Measurements from ENCODE around the gene MN1.

Gene MN1

DNA sequence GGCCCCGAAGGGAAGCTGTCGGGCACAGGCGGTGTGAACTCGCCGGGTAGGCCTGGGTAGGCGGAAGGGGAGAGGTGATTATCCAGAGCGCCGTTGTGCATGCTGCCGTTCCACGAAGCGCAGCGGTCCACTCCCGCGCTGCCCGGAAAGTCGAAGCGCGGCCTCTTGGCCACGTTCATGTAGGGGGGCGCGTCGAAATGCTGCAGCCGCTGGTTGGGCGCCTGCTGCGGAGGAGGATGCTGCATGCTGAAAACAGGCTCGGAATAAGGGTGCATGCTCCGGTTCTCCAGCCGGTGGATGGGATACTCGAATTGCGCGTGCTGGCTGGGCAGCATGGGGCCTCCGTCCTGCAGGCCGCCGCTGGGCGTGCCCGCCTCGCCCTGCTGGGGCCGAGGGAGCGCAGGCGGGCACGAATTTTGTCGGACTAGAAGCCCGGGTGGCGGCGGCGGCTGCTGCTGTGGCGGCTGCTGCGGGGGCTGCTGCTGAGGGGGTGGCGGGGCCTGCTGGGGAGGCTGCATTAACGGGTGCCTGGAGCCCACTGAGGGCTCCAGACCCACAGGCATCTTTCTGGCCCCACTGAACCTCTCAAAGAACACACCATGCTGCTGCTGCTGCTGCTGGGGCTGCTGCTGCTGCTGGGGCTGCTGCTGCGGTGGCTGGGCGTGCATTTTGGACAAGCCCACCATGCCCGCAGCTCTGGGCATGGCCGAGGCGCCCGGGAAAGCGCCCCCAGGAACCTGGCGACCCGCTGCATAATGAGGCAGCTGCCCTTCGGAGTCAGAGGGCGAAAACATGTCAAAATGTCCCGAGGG, 2.3 kb downstream of the MN1 start:
- DNase-seq = peak; percentile 42

DNA sequence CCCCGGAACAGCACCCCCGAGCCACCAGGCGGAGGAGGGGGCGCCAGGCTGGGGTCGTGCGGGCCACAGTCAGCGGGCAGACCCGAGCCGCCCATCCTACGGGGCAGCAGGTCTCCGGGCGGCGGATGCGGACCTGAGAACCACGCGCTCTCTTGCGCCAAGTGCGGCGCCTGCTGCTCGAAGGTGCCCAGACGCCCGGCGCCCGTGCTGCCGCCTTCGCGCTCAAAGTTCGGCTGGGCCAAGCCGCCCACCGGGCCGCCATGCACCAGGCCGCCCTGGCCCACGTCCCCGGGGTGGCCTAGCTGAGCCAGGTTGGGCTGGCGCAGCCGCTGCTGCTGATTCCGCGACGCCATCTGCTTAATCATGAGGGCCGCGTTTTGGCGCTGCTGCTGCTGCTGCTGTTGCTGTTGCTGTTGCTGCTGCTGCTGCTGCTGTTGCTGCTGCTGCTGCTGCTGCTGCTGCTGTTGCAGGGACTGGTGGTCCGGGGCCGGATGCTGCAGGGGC, 3.0 kb downstream of the MN1 start:
- DNase-seq = no peak

DNA sequence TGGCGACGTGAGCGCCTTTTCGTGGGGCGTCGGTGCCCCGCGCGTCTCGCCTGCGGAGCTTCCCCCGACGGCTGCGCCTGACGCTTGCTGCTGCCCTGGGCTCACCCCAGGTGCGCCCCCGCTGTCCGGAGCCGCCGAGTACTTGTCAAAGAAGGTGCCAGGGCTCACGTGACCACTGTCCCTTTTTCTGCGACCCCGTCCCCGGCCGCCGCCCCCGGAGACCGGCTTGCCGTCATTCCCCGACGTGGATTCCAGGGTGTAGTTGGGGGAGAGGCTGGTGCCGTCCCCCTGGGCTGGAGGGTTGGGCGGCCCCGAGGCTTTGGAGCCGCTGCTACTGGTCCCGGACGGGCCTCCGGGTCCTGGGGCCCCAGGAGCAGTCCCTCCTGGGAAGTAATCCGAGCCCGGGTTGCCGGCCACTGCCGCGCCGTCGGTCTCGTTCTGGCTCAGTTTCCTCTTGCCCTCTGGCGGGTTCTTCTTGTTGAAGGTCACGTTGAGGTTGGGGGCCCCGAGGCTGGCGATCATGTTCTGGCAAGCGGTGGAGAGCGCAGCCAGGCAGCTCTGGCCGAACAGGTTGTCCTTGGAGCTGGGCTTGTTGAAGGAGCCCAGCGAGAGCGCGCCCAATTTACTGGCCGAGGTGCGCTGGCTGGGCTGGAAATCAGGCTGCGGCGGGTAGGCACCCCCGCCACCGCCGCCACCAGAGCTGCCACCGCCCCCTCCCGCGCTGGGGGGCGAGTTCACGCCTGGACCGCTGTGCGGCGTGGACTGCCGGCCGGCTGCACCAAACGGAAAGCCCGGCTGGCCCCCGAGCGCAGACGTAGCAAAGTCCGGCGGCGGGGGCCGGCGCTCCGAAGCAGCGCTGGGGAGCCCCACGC, 3.8 kb downstream of the MN1 start:
- no peak for DNase-seq

DNA sequence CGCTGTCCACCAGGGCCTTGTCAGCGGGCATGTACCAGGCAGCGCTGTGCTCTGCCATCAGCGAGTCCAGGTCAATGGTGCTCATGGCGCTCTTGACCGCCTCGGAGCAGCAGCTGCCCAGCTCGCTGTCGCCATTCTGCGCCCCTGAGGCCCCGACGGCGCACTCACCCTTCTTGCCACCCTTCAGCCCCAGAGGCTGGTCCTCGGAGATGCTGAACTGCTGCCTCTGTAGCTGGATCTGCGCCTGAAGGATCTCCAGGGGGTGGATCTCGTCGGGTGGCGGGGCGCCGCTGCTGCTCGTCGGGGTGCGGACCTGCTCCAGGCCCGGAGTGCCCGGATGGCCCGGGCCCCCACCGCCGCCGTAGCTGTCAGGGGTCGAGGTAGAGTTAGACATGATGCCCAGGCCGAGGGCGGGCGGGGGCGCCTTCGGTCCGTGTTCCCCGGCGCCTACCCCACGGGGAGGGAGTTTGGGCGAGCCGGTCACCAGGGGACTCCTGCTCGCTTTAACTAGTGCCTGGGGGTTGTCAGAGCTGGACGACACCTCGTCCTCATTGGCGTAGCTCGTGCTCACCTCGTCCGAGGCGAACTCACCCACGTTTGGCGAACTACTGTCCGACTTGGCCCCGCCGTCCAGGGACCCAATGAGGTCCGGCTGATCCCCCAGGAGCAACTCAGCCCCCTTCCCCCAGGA, 4.6 kb downstream of the MN1 start:
- DNase-seq = no peak

- DNase-seq = no peak
Measured at GRCh38 chr22:27795696-27796517, 5.6 kb downstream of the MN1 start.

- DNase-seq = no peak
Measured at GRCh38 chr22:27795053-27795452, 6.5 kb downstream of the MN1 start.

GRCh38 chr22:27794226-27794625, 7.3 kb downstream of the MN1 start:
- no peak for DNase-seq

- no peak for DNase-seq
Measured at GRCh38 chr22:27793576-27793975, 8.0 kb downstream of the MN1 start.

- no peak for DNase-seq
Measured at GRCh38 chr22:27792452-27793161, 8.9 kb downstream of the MN1 start.

DNA sequence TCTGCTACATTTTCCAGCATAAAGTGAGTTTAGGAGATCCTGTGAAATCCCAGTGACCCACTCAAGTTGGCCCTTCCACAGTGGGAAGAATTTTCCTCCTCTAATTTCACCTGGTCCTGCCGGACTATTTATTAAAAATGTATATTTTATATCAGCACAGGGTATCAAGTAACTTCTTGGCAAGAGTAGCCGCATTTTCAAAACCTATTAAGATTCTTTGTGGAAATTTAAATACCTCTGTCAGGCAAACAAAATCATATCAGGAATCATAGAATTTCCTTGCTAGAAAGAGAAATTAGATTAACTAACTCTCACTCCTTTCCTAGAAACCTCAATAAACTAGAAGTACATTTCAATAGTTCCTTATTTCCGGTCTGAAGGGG, 9.7 kb downstream of the MN1 start:
- DNase-seq = no peak

DNA sequence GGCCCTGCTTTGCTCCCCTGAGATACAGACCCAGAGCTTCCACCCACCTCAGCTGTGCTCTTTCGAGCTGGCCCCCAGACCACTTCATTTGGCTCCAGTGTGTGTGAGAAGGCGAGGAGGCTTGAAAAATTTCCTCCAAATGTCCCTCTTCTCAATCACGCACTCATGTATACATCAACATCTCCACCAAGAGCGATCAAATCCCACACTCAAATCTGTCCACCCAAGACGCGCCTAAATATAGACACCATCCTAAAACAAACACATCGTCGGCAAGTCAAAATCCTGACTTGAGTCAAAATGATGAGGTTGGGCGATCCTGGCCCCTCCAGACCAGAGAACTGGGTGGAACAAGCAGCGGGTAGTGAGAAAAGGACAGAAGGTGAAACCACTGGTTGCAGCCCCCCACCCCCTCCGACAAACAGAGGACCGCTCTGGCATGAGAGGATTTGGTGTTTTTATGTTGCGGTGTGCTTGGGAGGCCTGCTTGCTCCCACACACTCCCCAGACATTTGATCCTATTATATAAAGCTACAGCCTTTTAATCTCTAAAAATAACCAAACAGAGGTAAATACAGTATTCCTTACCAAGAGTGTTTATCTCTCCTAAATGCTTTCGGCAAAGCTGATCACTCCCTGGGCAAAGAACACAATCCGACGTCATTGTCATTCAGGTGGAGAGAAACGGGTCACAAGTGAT, 10.2 kb downstream of the MN1 start:
- DNase-seq = no peak

DNA sequence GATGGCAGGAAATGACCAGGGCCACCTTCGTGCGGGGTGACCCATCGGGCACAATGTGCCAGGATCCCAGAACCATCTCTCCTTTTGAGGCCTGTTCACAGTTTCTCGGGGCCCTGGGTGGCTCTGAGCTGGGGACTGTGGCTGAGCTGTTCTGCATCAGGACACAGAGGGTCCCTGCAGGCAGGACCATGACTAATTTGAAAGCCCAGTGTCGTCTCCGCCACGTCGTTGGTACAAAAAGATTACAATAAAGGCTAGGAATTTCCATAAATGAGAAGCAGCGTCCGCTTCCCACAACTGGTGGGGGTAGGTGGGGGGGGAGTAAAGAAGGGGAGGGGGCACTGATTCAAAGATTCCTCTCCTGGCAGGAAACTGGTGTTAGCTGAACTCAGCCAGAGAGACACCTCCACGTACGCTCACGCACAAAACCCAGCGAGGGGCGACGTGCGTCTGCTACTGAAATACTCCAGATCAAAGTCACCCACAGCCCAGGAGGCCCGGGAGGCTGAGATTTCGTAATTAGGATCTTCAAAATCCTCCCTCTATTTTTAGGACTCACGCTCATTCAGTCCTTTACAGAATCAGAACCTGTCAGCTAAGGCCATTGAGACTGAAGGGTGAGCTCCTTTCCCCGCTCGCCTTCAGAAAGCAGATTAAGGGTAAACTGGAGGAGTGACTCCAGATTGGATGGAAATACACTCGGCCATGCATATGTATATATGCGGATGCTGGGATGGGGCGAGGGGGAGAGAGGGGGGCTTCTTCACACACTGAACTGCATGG, 11.0 kb downstream of the MN1 start:
- no peak for DNase-seq

- no peak for DNase-seq
Measured at GRCh38 chr22:27788500-27789288, 12.9 kb downstream of the MN1 start.

- DNase-seq = no peak
Measured at GRCh38 chr22:27786965-27787364, 14.6 kb downstream of the MN1 start.

DNA sequence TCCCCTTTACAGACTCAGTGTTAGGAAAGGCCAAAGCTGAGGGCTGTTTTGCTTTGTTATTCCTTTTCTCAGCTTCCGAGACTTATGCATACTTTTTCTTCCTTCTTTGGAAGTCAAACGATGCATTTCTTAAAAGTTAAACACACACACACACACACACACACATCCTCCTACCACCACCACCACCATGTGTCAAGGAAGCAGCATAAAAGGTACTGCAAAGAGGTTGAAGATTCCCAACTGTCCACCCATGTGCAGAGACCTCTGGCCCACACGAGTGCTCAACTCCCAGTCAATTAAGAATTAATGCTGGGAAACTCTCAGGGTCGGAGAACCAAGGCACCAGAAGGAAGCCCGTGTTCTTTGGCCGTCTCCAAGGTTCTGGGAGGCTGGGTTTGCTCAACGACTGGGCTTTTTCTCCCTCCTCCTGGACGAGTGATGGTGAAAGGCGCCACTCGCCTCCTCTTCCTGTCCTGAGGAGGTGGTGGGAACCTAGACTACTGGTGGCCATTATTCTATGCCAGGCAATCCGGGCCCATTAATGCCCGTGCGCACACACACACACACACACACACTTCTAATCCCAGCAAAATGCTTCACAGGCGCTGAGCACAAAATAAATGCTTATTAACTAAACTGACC, 15.1 kb downstream of the MN1 start:
- DNase-seq = no peak

GRCh38 chr22:27785831-27786230, 15.7 kb downstream of the MN1 start:
- no peak for DNase-seq

DNA sequence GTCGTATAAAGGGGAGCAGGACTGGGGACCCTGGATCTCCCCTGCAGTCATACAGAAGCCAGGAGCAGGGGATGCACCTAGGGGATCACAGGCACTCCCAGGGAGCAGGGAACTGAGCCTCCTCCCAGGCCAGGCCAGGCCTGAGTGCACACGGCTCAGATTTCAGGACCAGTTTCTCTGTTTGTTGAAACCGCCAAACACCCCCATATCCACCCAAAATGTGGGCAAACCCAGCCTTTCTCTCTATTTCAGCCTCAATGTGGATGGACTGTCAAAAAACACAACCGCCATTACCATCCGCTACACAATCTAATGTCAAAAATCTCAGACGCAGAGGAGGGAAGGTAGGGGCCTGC, 17.5 kb downstream of the MN1 start:
- no peak for DNase-seq

GRCh38 chr22:27783436-27784119, 18.0 kb downstream of the MN1 start:
- no peak for DNase-seq

Measured in NCI-H748 treated with DMSO at 0.1 percent for 48 hours (cell line).